Endothelial cell of umbilical vein (primary cell): ENCODE results near the gene KRT86. TPM values are rescaled to one million over a fixed set of nuclear protein-coding genes. Genes with fewer than 3 reads are reported as not detected.

Experiments
- BruUV-seq: library from RNA; stranded (reverse); fragments of 400-500 nt; replicated peaks from 2 replicates; lab custom pipeline; 2021; lab: Mats Ljungman, UMichigan
- CTCF ChIA-PET: fragments of 300-600, 350-600 bp; sonication (Branson Sonifier 250); formaldehyde crosslinking; loops from one replicate; lab custom pipeline; 2021; ENCODE audit warnings: antibody characterized with exemption, inconsistent platforms; lab: Charles Lee
- POLR2A ChIA-PET: fragments of 300-600, 350-600 bp; sonication (Branson Sonifier 250); formaldehyde crosslinking; loops from one replicate; lab custom pipeline; 2021; ENCODE audit warnings: antibody characterized with exemption, inconsistent platforms; lab: Charles Lee
- DNase-seq: peaks from one replicate; pipeline ENCODE4 v3.0.0-alpha.2; 2011; ENCODE audit warnings: low read depth, low spot score
- FAIRE-seq: peaks from 2 replicates; lab custom pipeline; 2011; peaks lifted over from hg19 to GRCh38; lab: Jason Lieb, UNC
- H2AFZ ChIP-seq: 2 replicates; pipeline ENCODE4 v1.6.0; 2012; ENCODE audit warnings: low read depth, low read length, control low read depth, inconsistent platforms
- H3K27ac ChIP-seq: 2 replicates; pipeline ENCODE4 v1.5.1; 2011; ENCODE audit warnings: low read depth, mild to moderate bottlenecking, control low read depth, low read length, moderate library complexity; ENCODE audit not compliant: insufficient read depth
- H3K27me3 ChIP-seq, 2 experiments: 2 replicates each; pipeline versions ENCODE4 v1.6.0 to v1.6.1; 2011; ENCODE audit warnings: low read length in 2 of 2, mixed read lengths in 1 of 2; ENCODE audit not compliant: control insufficient read depth in 2 of 2, insufficient read depth in 2 of 2
- H3K36me3 ChIP-seq, 2 experiments: 2 replicates in 1 of 2; 3 replicates in 1 of 2; pipeline ENCODE4 v1.5.1; 2011; ENCODE audit warnings: low read length in 2 of 2, mild to moderate bottlenecking in 1 of 2, moderate library complexity in 1 of 2; ENCODE audit not compliant: control insufficient read depth in 2 of 2, insufficient read depth in 2 of 2; ENCODE audit errors: extremely low read depth in 1 of 2
- H3K4me1 ChIP-seq: 3 replicates; pipeline ENCODE4 v1.5.1; 2011; ENCODE audit warnings: mild to moderate bottlenecking, low read length; ENCODE audit not compliant: control insufficient read depth, insufficient read depth; ENCODE audit errors: extremely low read depth
- H3K4me2 ChIP-seq: 2 replicates; pipeline ENCODE4 v1.6.1; 2011; ENCODE audit warnings: low read length, control low read depth, mixed read lengths; ENCODE audit not compliant: insufficient read depth
- H3K4me3 ChIP-seq, 3 experiments: fragments of 200-600 bp in 1 of 3; sonication (generic), shearing (Covaris generic) in 1 of 3; replicated peaks in 1 of 3; 2 replicates each; pipeline ENCODE4 v1.5.1; 2011 to 2016; ENCODE audit warnings: control low read depth in 3 of 3, low read length in 3 of 3, mild to moderate bottlenecking in 2 of 3, inconsistent platforms in 1 of 3, low read depth in 1 of 3, moderate library complexity in 1 of 3; ENCODE audit not compliant: insufficient read depth in 1 of 3
- H3K79me2 ChIP-seq: 2 replicates; pipeline ENCODE4 v1.6.0; 2012; ENCODE audit warnings: low read length, inconsistent platforms; ENCODE audit not compliant: control insufficient read depth, insufficient read depth
- H3K9ac ChIP-seq: replicated peaks from 2 replicates; pipeline ENCODE3; 2011; ENCODE audit warnings: low read length, control low read depth; ENCODE audit not compliant: insufficient read depth; ENCODE audit errors: extremely low read depth
- H3K9me1 ChIP-seq: replicated peaks from 3 replicates; pipeline ENCODE4 v1.6.0; 2011; ENCODE audit warnings: mild to moderate bottlenecking, low read length; ENCODE audit not compliant: control insufficient read depth, insufficient read depth; ENCODE audit errors: extremely low read depth
- H3K9me3 ChIP-seq: replicated peaks from 2 replicates; pipeline ENCODE4 v1.5.1; 2012; ENCODE audit warnings: low read length, inconsistent platforms; ENCODE audit not compliant: control insufficient read depth, insufficient read depth
- H4K20me1 ChIP-seq: replicated peaks from 2 replicates; pipeline ENCODE3; 2011; ENCODE audit warnings: mild to moderate bottlenecking, low read length; ENCODE audit not compliant: control insufficient read depth, insufficient read depth; ENCODE audit errors: extremely low read depth
- EZH2 ChIP-seq: IDR thresholded peaks from 2 replicates; pipeline ENCODE4 v1.6.1; 2012; ENCODE audit warnings: borderline replicate concordance, low read depth, mild to moderate bottlenecking, moderate library complexity, low read length, inconsistent platforms; ENCODE audit not compliant: severe bottlenecking
- FOS ChIP-seq: IDR thresholded peaks from 2 replicates; pipeline ENCODE4 v1.6.1; 2011; ENCODE audit warnings: mild to moderate bottlenecking, low read length, moderate library complexity, borderline replicate concordance; ENCODE audit not compliant: insufficient read depth
- GATA2 ChIP-seq: IDR thresholded peaks from 2 replicates; pipeline ENCODE4 v1.7.0; 2011; ENCODE audit warnings: low read depth, mild to moderate bottlenecking, moderate library complexity, mixed read lengths, low read length; ENCODE audit not compliant: insufficient read length, insufficient read depth
- JUN ChIP-seq: IDR thresholded peaks from 2 replicates; pipeline ENCODE4 v1.6.1; 2011; ENCODE audit warnings: borderline replicate concordance, low read depth; ENCODE audit not compliant: insufficient read length, insufficient read depth
- POLR2A ChIP-seq: IDR thresholded peaks from 2 replicates; pipeline ENCODE4 v1.6.1; 2012; ENCODE audit warnings: low read depth, mild to moderate bottlenecking, control low read depth, low read length
- POLR2AphosphoS5 ChIP-seq: IDR thresholded peaks from 2 replicates; pipeline ENCODE4 v1.6.1; 2012; ENCODE audit warnings: low read depth, mild to moderate bottlenecking, control low read depth, low read length, moderate library complexity; ENCODE audit not compliant: insufficient read depth
- dilution Hi-C: fragments of 300-500 bp; cut with MboI; formaldehyde crosslinking; loops from one replicate; pipeline ENCODE4 v1.15.0; 2019; ENCODE audit warnings: low sequenced_read_pairs; ENCODE audit not compliant: extremely low pct_ligation_motif_present
- intact Hi-C: fragments of 100-400 bp; cut with micrococcal nuclease; formaldehyde crosslinking; loops from one replicate; pipeline ENCODE4 v1.10.0; 2022
- polyA plus RNA-seq, 4 experiments: library from polyadenylated mRNA; depleted of rRNA in 3 of 4; stranded (reverse) in 3 of 4; unstranded in 1 of 4; fragments of >200 nt; gene quantifications; 2 replicates each; pipeline versions ENCODE4 v1.2.1 to v1.2.3, GENCODE V29; 2011 to 2012; ENCODE audit warnings: missing spikeins in 1 of 4
- total RNA-seq: library from RNA; stranded (reverse); gene quantifications from 2 replicates; pipeline ENCODE4 v1.2.3, GENCODE V29; 2021
- TF ChIP-seq, protein P1 (sequence below): IDR thresholded peaks from 2 replicates; pipeline ENCODE4 v1.6.1; 2011; ENCODE audit not compliant: insufficient read depth, insufficient read length

Gene KRT86
- total and polyA plus RNA-seq, 2 donors (not counting 3 experiments of a cell fraction or from before 2014, with no cell fraction given): not detected

DNA sequence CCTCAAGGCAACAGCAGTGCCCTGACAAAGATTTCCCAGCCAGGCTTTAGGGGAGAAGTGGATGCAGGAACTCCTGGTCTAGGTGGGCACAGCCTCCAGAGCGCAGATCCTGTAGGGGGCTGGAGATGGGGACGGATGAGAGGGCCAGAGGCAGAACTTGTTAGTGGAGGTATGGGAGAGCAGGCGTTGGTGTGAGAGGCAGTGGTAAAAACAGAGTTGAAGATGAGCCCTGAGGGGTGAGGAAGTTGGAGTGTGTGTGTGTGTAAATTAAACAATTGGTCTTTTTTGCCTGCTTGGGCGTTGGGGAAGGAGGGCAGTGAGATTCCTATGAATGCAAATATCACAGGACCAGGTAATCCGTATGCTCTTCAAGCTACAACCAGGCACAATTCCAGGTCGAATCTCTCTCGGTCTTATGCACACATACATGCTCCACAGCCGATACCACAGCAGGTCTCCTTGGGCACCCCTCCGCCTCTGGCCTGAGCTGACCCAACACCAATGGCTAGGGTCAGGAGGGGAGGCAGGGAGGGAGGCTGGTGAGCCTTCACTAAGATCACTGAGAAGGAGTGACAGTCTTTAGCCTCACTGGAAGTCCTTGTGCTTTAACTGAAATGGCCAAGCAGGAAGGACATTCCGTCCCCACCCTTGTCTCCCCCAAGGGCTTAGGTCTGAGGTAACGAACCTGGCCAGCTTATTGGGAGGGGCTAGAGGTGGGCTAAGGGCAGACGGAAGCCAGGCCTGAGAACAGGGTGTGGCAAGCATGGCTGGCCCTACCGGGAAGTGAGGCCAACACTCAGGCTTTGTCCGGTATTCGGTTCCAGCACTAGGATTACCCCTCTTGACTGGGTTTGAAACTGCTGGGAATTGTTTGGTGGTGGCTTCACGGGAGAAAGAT, 42.9 kb upstream of the KRT86 start:
- intact Hi-C loops (loop anchor here (1.0 to 5.0 kb wide), 2 partner anchors 13 to 96 kb away; no protein-coding TSS in a partner anchor), dilution Hi-C loops (no loop called here)
- H3K4me3 ChIP-seq: no peak overlapping the region
- BruUV-seq: no TSS peak
- no peaks in the 10 kb centered on the region for H3K9me3 ChIP-seq
- TF ChIP-seq POLR2AphosphoS5 (peak; percentile 8), FOS (no peak)
- no peaks in the 10 kb centered on the region for H3K9me1 ChIP-seq
- FAIRE-seq (no peak), DNase-seq (no peak)
- no peaks in the 10 kb centered on the region for H4K20me1 ChIP-seq
- peaks cover 44% of the 10 kb centered on the region for H3K4me1 ChIP-seq
- no peak overlapping the region for H2AFZ ChIP-seq
- H3K79me2 ChIP-seq: peaks cover 7% of the 10 kb centered on the region
- no peaks in the 10 kb centered on the region for H3K36me3 ChIP-seq
- H3K4me2 ChIP-seq: no peak overlapping the region
- H3K27ac ChIP-seq: peak overlapping the region; percentile 84
- POLR2A ChIA-PET: no interaction called here
- CTCF ChIA-PET: interaction anchor here (1.5 to 3.3 kb wide), 4 partner anchors 15 to 56 kb away, joined by 3 to 11 read pairs (median 5); no protein-coding TSS in a partner anchor
- no peaks in the 10 kb centered on the region for H3K27me3 ChIP-seq
- H3K9ac ChIP-seq: peak overlapping the region; percentile 47

DNA sequence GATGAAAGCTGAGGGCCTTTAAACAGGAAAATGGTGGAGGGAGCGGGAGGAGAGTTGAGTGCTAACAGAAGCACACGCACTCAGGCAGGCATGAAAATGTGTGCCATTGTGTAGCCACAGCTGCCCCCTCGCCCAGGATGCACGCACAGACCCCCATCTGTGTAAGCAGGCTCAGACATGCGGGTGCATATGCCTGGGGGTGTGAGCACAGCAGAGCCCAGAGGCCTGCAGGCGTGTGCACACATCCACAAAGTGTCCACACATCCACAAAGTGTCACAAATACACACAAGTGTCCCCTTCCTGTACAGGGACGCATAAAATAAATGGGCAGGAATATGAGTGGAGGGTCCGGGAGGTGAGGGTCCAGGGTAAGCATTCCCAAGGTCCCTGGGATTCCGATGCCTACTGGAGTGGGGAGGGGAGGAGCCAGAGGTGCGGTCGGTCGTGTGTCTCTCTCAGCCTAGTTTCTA, 42.2 kb upstream of the KRT86 start:
- POLR2A ChIA-PET: no interaction called here

More for the DNA sequence above, 42.2 kb upstream of the KRT86 start:
- Histone ChIP-seq H3K27me3 (no peaks in the 10 kb centered on the region), H3K9ac (peak overlapping the region; percentile 19), H4K20me1 (no peaks in the 10 kb centered on the region), H2AFZ (peak overlapping the region; percentile 5), H3K36me3 (no peaks in the 10 kb centered on the region), H3K79me2 (peaks cover 7% of the 10 kb centered on the region), H3K27ac (peak overlapping the region; percentile 84), H3K4me2 (peak overlapping the region; percentile 22), H3K4me3 (peak overlapping the region in 1 of 3 experiments; percentile 39), H3K9me1 (no peaks in the 10 kb centered on the region), H3K4me1 (peaks cover 44% of the 10 kb centered on the region), H3K9me3 (no peaks in the 10 kb centered on the region)
- dilution Hi-C loops: no loop called here
- intact Hi-C loops: loop anchor here (5.0 kb wide), 1 partner anchor 95 kb away; no protein-coding TSS in a partner anchor
- no peak for TF ChIP-seq POLR2A
- no peak for TF ChIP-seq GATA2
- TF ChIP-seq EZH2: no peak
- TF ChIP-seq, protein P1, sequence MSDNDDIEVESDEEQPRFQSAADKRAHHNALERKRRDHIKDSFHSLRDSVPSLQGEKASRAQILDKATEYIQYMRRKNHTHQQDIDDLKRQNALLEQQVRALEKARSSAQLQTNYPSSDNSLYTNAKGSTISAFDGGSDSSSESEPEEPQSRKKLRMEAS: no peak
- no peak for TF ChIP-seq JUN
- no peak for TF ChIP-seq FOS
- no peak for TF ChIP-seq POLR2AphosphoS5
- CTCF ChIA-PET: interaction anchor here (1.3 to 3.3 kb wide), 6 partner anchors 12 to 648 kb away, joined by 3 to 11 read pairs (median 4); no protein-coding TSS in a partner anchor
- peak; percentile 40 for FAIRE-seq
- DNase-seq: no peak
- no TSS peak for BruUV-seq
